ENCODE data around the gene RASAL1.

GRCh38 chr12:113057565-113058485, 77.7 kb downstream of the RASAL1 start:
- TF ChIP-seq CTCF (IDR thresholded peaks at IDR 0.05): no peak
- TF ChIP-seq ZNF281 (CRISPR knock-in tag; IDR thresholded peaks at IDR 0.05): no peak
- no peak for TF ChIP-seq E2F1 (CRISPR knock-in tag; IDR thresholded peaks at IDR 0.05)
- TF ChIP-seq IRF2 (CRISPR knock-in tag; IDR thresholded peaks at IDR 0.05; ENCODE audit: borderline replicate concordance, low read depth): no peak
- TF ChIP-seq CBFB (CRISPR knock-in tag; IDR thresholded peaks at IDR 0.05; ENCODE audit: low read depth): no peak
- TF ChIP-seq MLX (CRISPR knock-in tag; IDR thresholded peaks at IDR 0.05): no peak
- TF ChIP-seq MAX (CRISPR knock-in tag; IDR thresholded peaks at IDR 0.05): no peak
- no peak for TF ChIP-seq USF2 (CRISPR knock-in tag; IDR thresholded peaks at IDR 0.05)
- TF ChIP-seq GRHL2 (CRISPR knock-in tag; IDR thresholded peaks at IDR 0.05; ENCODE audit: insufficient replicate concordance, severe bottlenecking): no peak
- no peak for TF ChIP-seq TEAD1 (CRISPR knock-in tag; IDR thresholded peaks at IDR 0.05)
- no peak for TF ChIP-seq E2F4 (CRISPR knock-in tag; IDR thresholded peaks at IDR 0.05; ENCODE audit: borderline replicate concordance, low read depth)
- no peak for TF ChIP-seq SP1 (CRISPR knock-in tag; conservative IDR thresholded peaks at IDR 0.05)
- TF ChIP-seq NFE2L1 (CRISPR knock-in tag; IDR thresholded peaks at IDR 0.05): no peak
- no peak for TF ChIP-seq ESRRA (CRISPR knock-in tag; IDR thresholded peaks at IDR 0.05; ENCODE audit: borderline replicate concordance)
